ACC112 (cell line): ENCODE measurements around the gene PFKP.

Experiments used
- H2AFZ ChIP-seq: fragments of 200-600 bp; sonication (generic); one replicate; pipeline ENCODE4 v1.6.0; 2017; ENCODE audit warnings: antibody characterized with exemption, low read length; ENCODE audit not compliant: unreplicated experiment
- H3K27ac ChIP-seq: fragments of 200-600 bp; sonication (generic); 2 replicates; pipeline ENCODE4 v1.5.1; 2014; ENCODE audit warnings: low read depth, mild to moderate bottlenecking, antibody characterized with exemption, low read length, moderate library complexity
- H3K27me3 ChIP-seq: fragments of 200-600 bp; sonication (generic); 2 replicates; pipeline ENCODE4 v1.6.1; 2014; ENCODE audit warnings: mild to moderate bottlenecking, antibody characterized with exemption, low read length, moderate library complexity, mixed read lengths; ENCODE audit not compliant: insufficient read depth
- H3K36me3 ChIP-seq: fragments of 200-600 bp; sonication (generic); 2 replicates; pipeline ENCODE4 v1.6.1; 2016; ENCODE audit warnings: mild to moderate bottlenecking, antibody characterized with exemption, low read length, moderate library complexity, mixed read lengths; ENCODE audit not compliant: insufficient read depth
- H3K4me1 ChIP-seq: fragments of 200-600 bp; sonication (generic); one replicate; pipeline ENCODE4 v1.6.1; 2016; ENCODE audit warnings: low read length, mixed read lengths; ENCODE audit not compliant: insufficient read depth, unreplicated experiment, control insufficient read depth
- H3K4me3 ChIP-seq: fragments of 200-600 bp; sonication (generic); 2 replicates; pipeline ENCODE4 v1.5.1; 2014; ENCODE audit warnings: mild to moderate bottlenecking, low read depth, low read length
- H3K79me2 ChIP-seq: fragments of 200-600 bp; sonication (generic); one replicate; pipeline ENCODE4 v1.6.0; 2016; ENCODE audit warnings: low read length; ENCODE audit not compliant: control insufficient read depth, unreplicated experiment, insufficient read depth

PFKP gene

DNA sequence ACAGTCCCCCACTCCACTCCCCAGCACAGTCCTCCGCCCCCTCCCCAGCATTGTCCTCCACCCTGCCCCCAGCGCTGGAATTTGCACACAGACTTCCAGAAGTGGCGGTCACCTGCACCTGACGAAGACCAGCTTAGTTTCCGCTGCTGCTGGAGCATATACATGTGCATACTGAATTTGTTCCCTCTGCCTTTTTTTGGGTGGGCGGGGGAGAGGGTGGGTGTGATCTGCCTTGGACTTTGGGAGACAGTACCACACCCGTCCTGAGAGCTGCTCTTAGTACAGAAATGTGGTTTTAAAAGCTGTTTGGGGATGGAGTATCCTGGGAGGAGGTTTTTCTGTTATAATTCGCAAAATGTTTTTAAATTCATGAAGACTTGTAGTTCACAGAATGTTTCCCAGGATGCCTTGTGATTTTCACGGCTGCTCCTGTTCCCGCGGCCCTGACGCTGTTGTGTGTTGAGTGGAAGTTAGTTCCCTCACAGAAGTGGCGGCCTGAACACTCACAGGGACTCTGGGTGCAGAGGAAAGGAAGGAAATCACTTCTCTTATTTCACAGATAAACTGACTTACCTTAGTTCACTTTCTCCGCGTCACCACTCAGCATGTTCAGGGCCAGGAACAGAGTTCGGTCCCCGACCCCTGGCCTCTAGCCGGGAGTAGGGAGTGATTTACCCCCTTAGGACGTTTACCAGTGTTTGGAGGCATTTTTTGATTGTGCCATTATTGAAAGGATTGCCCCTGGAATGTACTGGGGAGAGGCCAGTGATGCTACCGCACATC lies 18.6 kb downstream of the PFKP start:
- Histone ChIP-seq H3K4me1 (peaks cover 30% of the 10 kb centered on the region), H3K79me2 (peaks cover 80% of the 10 kb centered on the region), H3K27ac (peak overlapping the region; percentile 7; the same call in 1 of the 2 replicates), H3K27me3 (no peaks in the 10 kb centered on the region), H3K4me3 (no peak overlapping the region), H2AFZ (no peak overlapping the region), H3K36me3 (peaks cover 12% of the 10 kb centered on the region)

DNA sequence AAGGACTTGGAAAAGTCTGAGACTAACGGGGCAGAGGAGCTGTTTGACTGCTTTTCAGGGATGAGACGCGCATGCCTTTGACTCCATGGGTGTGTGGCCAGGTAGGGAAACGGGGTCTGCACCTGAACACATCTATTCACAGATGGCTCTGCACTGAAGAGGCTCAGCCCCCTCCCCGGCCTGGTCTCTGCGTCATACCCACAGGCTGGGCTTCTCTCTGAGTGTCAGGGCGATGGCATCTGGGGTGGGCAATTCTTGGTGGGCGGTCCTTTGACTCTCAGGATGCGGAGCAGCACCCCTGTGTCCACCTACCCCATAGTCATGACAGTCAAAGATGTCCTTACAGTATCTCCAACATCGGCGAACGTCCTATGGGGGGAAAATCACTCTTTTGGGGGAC lies 23.0 kb downstream of the PFKP start:
- H3K4me3 ChIP-seq: peak overlapping the region; percentile 58
- peaks cover 11% of the 10 kb centered on the region; the same call in 1 of the 2 replicates for H3K36me3 ChIP-seq
- peak overlapping the region; percentile 99 for H3K27ac ChIP-seq

DNA sequence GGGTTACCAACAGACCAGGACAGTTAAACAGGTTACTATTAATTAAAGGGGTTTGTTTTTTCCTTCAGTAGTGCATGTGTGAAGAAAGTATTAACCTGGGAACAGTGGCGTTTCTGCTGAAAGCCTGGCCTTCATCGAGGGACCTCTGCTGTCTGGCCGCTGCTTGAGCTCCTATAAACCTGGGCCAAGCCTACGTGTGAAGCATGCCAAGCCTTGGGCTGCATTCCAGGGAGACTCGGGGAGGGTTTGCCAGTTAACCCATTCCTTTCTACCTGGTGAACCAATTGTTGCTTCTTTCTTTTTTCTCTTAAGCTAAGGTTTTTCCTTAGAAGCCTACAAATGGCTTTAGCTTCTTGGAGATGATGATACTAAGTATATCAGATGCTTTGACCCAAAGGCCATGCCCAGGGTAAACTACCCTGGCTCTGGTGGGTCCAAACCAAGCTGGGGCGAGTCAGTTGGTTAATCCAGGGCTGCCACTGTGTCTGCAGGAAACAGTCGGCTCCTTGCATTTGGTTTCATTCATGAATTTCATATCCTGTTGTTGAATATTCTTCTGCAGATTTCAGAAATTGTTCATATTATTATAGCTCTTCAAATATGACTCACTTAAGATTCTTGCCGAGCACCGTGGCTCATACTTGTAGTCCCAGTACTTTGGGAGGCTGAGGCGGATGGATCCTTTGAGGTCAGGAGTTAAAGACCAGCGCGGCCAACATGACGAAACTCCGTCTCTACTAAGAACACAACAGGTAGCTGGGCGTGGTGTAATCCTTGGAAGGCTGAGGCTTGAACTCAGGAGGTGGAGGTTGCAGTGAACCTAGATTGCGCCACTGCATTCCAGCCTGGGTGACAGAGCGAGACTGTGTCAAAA lies 23.8 kb downstream of the PFKP start:
- Histone ChIP-seq H3K36me3 (peaks cover 11% of the 10 kb centered on the region; the same call in 1 of the 2 replicates), H3K27me3 (no peaks in the 10 kb centered on the region), H2AFZ (no peak overlapping the region), H3K27ac (peak overlapping the region; percentile 99), H3K4me1 (peaks cover 72% of the 10 kb centered on the region), H3K79me2 (peaks cover 70% of the 10 kb centered on the region), H3K4me3 (peak overlapping the region; percentile 58)

More for the DNA sequence above, 23.0 kb downstream of the PFKP start:
- peaks cover 73% of the 10 kb centered on the region for H3K79me2 ChIP-seq
- peaks cover 68% of the 10 kb centered on the region for H3K4me1 ChIP-seq
- H3K27me3 ChIP-seq: no peaks in the 10 kb centered on the region
- H2AFZ ChIP-seq: no peak overlapping the region

DNA sequence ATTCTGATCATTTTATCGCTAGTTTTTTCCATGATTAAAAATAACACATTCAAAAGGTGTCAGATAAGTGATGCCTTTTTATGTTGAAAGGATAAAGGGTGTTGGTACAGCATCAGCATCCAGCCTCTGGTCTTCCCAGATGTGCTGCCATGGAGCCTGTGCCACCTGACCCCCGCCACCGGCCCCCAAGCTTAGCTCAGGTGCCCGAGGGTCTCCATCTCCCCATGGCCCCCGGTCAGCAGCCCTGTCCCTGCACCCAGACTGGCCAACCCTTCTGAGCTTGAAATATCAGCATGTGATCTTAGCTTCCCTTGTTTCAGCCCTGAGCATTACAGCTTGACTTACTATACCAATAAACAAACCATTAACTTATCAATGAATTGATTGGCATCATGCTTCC lies 24.6 kb downstream of the PFKP start:
- H3K27ac ChIP-seq: peak overlapping the region; percentile 99
- no peak overlapping the region for H3K4me3 ChIP-seq
- peaks cover 11% of the 10 kb centered on the region; the same call in 1 of the 2 replicates for H3K36me3 ChIP-seq
- no peak overlapping the region for H2AFZ ChIP-seq
- peaks cover 74% of the 10 kb centered on the region for H3K4me1 ChIP-seq
- H3K27me3 ChIP-seq: no peaks in the 10 kb centered on the region
- H3K79me2 ChIP-seq: peaks cover 69% of the 10 kb centered on the region

DNA sequence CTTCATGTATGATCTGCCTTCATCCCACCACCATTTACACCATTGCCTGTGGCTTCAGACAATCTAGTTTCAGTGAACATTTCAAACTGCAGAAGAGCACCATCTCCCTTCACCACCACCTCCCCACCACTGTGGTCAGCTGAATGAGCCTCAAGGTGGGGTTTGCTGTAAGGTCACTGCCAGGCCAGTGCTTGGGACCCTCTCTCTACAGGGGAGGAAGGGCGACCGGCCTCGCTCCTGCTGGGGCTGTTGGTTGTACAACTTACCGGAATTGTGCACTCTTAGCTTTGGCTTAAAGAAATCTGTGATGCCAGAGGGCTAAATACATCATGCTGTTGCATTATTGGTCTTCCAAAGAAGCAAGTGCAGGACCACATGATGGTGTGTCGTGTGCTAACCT lies 26.6 kb downstream of the PFKP start:
- Histone ChIP-seq H2AFZ (no peak overlapping the region), H3K4me3 (no peak overlapping the region), H3K79me2 (peaks cover 74% of the 10 kb centered on the region), H3K27me3 (no peaks in the 10 kb centered on the region), H3K27ac (peak overlapping the region; percentile 99), H3K36me3 (peaks cover 11% of the 10 kb centered on the region; the same call in 1 of the 2 replicates), H3K4me1 (peaks cover 85% of the 10 kb centered on the region)

DNA sequence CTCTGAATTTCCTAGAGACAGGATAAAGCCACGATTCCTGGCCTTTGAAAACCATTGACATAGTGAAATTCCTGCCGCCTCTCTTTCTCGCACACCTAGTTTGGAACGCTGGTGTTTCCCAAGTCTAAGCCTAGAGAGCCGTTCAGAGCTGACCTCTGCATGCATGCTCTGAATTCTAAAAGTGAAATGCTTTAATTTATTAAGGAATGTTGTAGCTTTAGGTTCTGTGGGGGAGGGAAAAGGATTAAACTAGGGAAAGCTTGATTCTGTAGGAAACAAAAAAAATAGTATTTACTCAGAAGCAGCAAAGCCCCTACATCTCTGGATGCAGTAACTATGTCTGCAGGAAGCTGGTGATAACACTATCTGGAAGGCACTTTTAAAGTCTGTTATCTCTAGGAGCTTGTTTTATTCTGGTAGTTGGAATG lies 27.3 kb downstream of the PFKP start:
- peaks cover 74% of the 10 kb centered on the region for H3K79me2 ChIP-seq
- H3K4me3 ChIP-seq: peak overlapping the region; percentile 42; the same call in 1 of the 2 replicates
- peaks cover 12% of the 10 kb centered on the region; the same call in 1 of the 2 replicates for H3K36me3 ChIP-seq
- peaks cover 88% of the 10 kb centered on the region for H3K4me1 ChIP-seq
- H3K27ac ChIP-seq: peak overlapping the region; percentile 99
- no peak overlapping the region for H2AFZ ChIP-seq
- no peaks in the 10 kb centered on the region for H3K27me3 ChIP-seq

DNA sequence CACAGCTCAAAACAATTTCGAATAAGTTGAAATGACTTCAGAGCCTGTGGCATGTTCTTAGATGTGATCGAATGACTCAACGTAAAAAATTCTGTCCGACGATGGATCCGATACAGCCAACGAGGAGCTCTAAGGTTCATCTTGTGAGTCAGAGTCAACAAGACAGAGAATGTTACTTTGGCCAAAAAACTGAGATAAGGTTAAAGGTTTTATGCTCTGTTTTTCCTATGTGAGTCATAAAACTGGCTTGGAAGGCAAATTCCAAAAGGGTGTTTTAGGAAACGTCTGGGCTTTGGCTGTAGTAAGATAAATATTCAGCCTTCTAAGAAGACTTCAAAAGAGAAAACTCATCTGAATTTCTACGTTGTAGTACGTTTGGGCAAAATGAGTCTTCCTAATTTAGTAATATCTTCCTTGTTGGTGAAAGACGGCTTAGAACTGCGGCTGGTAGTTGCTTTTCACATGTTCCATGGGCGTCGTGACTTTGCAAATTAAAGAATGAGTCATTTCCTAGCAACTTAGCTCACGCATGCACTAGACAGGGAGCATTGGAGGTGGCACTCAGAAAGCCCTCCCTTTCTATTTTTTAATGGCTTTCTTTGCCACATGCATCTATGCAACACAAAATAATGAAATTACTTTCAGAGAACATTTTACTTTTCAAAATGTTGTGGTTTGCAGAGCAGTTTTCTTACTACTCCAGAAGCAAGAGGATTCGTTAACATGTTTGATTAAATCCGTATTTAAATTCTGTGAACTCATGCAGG lies 28.2 kb downstream of the PFKP start:
- H3K27me3 ChIP-seq: no peaks in the 10 kb centered on the region
- peaks cover 83% of the 10 kb centered on the region for H3K4me1 ChIP-seq
- no peak overlapping the region for H2AFZ ChIP-seq
- peaks cover 18% of the 10 kb centered on the region; the same call in 1 of the 2 replicates for H3K36me3 ChIP-seq
- H3K79me2 ChIP-seq: peaks cover 74% of the 10 kb centered on the region
- H3K4me3 ChIP-seq: peak overlapping the region; percentile 42
- peak overlapping the region; percentile 99 for H3K27ac ChIP-seq

DNA sequence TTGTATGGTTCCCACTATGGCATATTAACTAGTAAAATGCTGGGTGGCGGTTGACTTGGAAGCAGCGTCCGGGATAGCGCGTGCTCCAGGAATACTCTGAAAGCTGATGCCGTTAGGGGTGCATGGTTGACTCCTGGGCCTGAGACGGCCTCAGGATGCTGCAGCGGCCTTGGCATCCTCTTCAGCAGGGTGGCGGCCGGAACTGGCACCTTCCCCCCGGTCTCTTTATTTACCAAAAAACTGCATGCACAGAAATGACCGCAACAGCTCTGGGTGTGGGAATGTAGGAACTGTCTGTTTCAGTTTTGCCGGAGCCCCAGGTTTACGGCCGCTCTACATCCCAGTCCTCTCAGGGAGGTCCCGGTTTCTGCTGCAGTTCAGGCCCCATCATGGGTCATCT lies 28.8 kb downstream of the PFKP start:
- Histone ChIP-seq H3K4me3 (peak overlapping the region; percentile 42), H3K4me1 (peaks cover 78% of the 10 kb centered on the region), H3K36me3 (peaks cover 24% of the 10 kb centered on the region; the same call in 1 of the 2 replicates), H3K79me2 (peaks cover 79% of the 10 kb centered on the region), H2AFZ (no peak overlapping the region), H3K27ac (peak overlapping the region; percentile 99), H3K27me3 (no peaks in the 10 kb centered on the region)

DNA sequence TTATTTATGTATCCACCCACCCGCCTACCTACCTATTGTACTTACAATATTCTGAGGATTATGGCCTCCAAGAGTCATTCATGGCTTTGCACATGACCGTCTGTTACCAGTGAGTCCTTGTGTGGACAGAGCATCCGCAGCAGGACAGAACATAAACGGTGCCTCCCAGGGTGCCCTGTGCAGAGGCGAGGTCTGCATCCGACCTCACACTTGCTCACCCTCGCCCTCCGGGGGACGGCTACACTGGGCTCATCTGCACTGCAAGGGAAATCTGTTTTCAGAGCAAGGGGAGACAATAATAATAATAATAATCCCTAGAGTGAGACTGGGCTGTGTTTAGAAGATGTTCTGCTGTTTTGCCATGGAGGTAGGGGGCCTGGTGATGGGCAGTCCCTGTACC lies 29.8 kb downstream of the PFKP start:
- Histone ChIP-seq H3K79me2 (peaks cover 81% of the 10 kb centered on the region), H3K4me1 (peaks cover 70% of the 10 kb centered on the region), H3K36me3 (peaks cover 31% of the 10 kb centered on the region; the same call in 1 of the 2 replicates), H3K27ac (peak overlapping the region; percentile 99), H2AFZ (no peak overlapping the region), H3K27me3 (no peaks in the 10 kb centered on the region), H3K4me3 (no peak overlapping the region)

DNA sequence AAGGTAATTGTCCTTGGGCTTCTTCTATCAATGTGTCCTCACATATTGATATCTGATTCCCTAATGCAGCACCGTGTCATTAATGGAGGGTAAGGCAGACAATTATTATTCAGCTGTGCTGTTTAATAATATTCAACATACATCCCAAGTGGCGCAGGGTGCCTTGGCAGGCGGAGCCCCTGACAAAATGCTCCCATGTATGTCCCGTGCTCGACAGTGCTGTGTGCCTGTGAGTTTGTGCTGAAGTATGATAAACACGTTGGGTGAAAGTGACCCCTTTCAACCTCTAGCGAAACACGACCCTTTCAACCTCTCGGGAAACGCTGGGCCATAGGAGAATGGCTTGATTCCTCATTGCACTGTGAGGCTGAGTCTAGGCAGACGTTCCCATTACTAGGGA lies 31.3 kb downstream of the PFKP start:
- peaks cover 36% of the 10 kb centered on the region; the same call in 1 of the 2 replicates for H3K36me3 ChIP-seq
- H3K79me2 ChIP-seq: peaks cover 71% of the 10 kb centered on the region
- H2AFZ ChIP-seq: no peak overlapping the region
- no peak overlapping the region for H3K4me3 ChIP-seq
- peak overlapping the region; percentile 99 for H3K27ac ChIP-seq
- H3K4me1 ChIP-seq: peaks cover 66% of the 10 kb centered on the region
- H3K27me3 ChIP-seq: no peaks in the 10 kb centered on the region
